ENCODE data around the gene ZNF710. TPM values are rescaled to one million over a fixed set of nuclear protein-coding genes. Genes with fewer than 3 reads are reported as not detected.
"Not testable (repeated sequence)": the region's sequence is repeated elsewhere in the genome, so short reads cannot be mapped to it uniquely, and the experiment has no call there.

Gene ZNF710
- total RNA-seq, 1 donor from 2014 or later = 23.1 TPM

GRCh38 chr15:90065682-90066049, 64.5 kb downstream of the ZNF710 start:
- Histone ChIP-seq H3K27ac (peak overlapping the region; percentile 70), H3K27me3 (no peaks in the 10 kb centered on the region), H3K4me1 (peaks cover 48% of the 10 kb centered on the region), H3K9me3 (no peaks in the 10 kb centered on the region), H3K4me3 (no peak overlapping the region), H3K36me3 (peaks cover 2 to 10% of the 10 kb centered on the region in 2 donors)
- intact Hi-C loops (cut with DNase I) = loop anchor here (10.0 kb wide), 1 partner anchor 161 kb away; no protein-coding TSS in a partner anchor
- TF ChIP-seq POLR2AphosphoS5 (IDR thresholded peaks at IDR 0.05; ENCODE audit: insufficient read depth in 1 of 2, low read depth in 1 of 2) = no peak
- no peak for TF ChIP-seq POLR2A (IDR thresholded peaks at IDR 0.05)
- no peak for TF ChIP-seq CTCF (IDR thresholded peaks at IDR 0.05)
- no peak for DNase-seq (ENCODE audit: extremely low spot score in 2 of 2)

GRCh38 chr15:90067181-90067952, 66.2 kb downstream of the ZNF710 start:
- Histone ChIP-seq H3K4me1 (peaks cover 35% of the 10 kb centered on the region), H3K27ac (no peak overlapping the region), H3K36me3 (peaks cover 2 to 10% of the 10 kb centered on the region in 2 donors), H3K9me3 (no peaks in the 10 kb centered on the region), H3K27me3 (no peaks in the 10 kb centered on the region), H3K4me3 (no peak overlapping the region)
- TF ChIP-seq CTCF (IDR thresholded peaks at IDR 0.05) = no peak
- TF ChIP-seq POLR2A (IDR thresholded peaks at IDR 0.05) = no peak
- TF ChIP-seq POLR2AphosphoS5 (IDR thresholded peaks at IDR 0.05; ENCODE audit: insufficient read depth in 1 of 2, low read depth in 1 of 2) = no peak
- intact Hi-C loops (cut with DNase I) = loop anchor here (10.0 kb wide), 1 partner anchor 163 kb away; no protein-coding TSS in a partner anchor
- DNase-seq (ENCODE audit: extremely low spot score in 2 of 2) = no peak

GRCh38 chr15:90067953-90068606, 67.0 kb downstream of the ZNF710 start:
- Histone ChIP-seq H3K9me3 (no peaks in the 10 kb centered on the region), H3K36me3 (peaks cover 2 to 13% of the 10 kb centered on the region in 2 donors), H3K4me1 (peaks cover 28% of the 10 kb centered on the region), H3K27ac (no peak overlapping the region), H3K27me3 (no peaks in the 10 kb centered on the region), H3K4me3 (no peak overlapping the region)
- intact Hi-C loops (cut with DNase I) = loop anchor here (10.0 kb wide), 1 partner anchor 163 kb away; no protein-coding TSS in a partner anchor
- no peak for TF ChIP-seq POLR2A (IDR thresholded peaks at IDR 0.05)
- TF ChIP-seq CTCF (IDR thresholded peaks at IDR 0.05) = no peak
- TF ChIP-seq POLR2AphosphoS5 (IDR thresholded peaks at IDR 0.05; ENCODE audit: insufficient read depth in 1 of 2, low read depth in 1 of 2) = no peak
- DNase-seq (ENCODE audit: extremely low spot score in 2 of 2) = no peak

GRCh38 chr15:90070623-90071022, 69.5 kb downstream of the ZNF710 start:
- not testable (repeated sequence) for H3K4me1 ChIP-seq; H3K27me3 ChIP-seq; H3K9me3 ChIP-seq; DNase-seq (ENCODE audit: extremely low spot score in 2 of 2); H3K4me3 ChIP-seq
- peak overlapping the region; percentile 5 for H3K27ac ChIP-seq
- intact Hi-C loops (cut with DNase I) = loop anchor here (5.0 kb wide), 1 partner anchor 308 kb away; no protein-coding TSS in a partner anchor
- H3K36me3 ChIP-seq = peaks cover 2 to 19% of the 10 kb centered on the region in 2 donors

- H3K27me3 ChIP-seq = no peaks in the 10 kb centered on the region
- intact Hi-C loops (cut with DNase I) = loop anchor here (5.0 kb wide), 1 partner anchor 309 kb away; no protein-coding TSS in a partner anchor
- no peak overlapping the region for H3K4me3 ChIP-seq
- peak overlapping the region; percentile 5 for H3K27ac ChIP-seq
- no peak for DNase-seq (ENCODE audit: extremely low spot score in 2 of 2)
- TF ChIP-seq POLR2A (IDR thresholded peaks at IDR 0.05) = no peak
- TF ChIP-seq POLR2AphosphoS5 (IDR thresholded peaks at IDR 0.05; ENCODE audit: insufficient read depth in 1 of 2, low read depth in 1 of 2) = peak in 1 of 2 donors; percentile 45
- peak; percentile 51 to 81 (median 75) for TF ChIP-seq CTCF (IDR thresholded peaks at IDR 0.05)
- peaks cover 2 to 19% of the 10 kb centered on the region in 2 donors for H3K36me3 ChIP-seq
- no peaks in the 10 kb centered on the region for H3K9me3 ChIP-seq
- peaks cover 6% of the 10 kb centered on the region for H3K4me1 ChIP-seq
Measured at GRCh38 chr15:90071220-90071807, 70.2 kb downstream of the ZNF710 start.
